PC-3 (cell line): ENCODE results near the gene ALKBH1. TPM values are rescaled to one million over a fixed set of nuclear protein-coding genes. Genes with fewer than 3 reads are reported as not detected.

Experiments
- ATAC-seq: fragments of 200-7000 bp; cut with Tn5 transposase; 2 replicates; pipeline ENCODE4 v1.9.1; 2020; ENCODE audit warnings: mild to moderate bottlenecking, moderate library complexity
- BruUV-seq: library from RNA; stranded (reverse); fragments of 400-500 nt; replicated peaks from 2 replicates; lab custom pipeline; 2021; lab: Mats Ljungman, UMichigan
- CTCF ChIA-PET: fragments of 300-600 bp; sonication (Branson Sonifier 250); formaldehyde crosslinking; loops from one replicate; lab custom pipeline; 2022; ENCODE audit warnings: antibody characterized with exemption; lab: Charles Lee
- POLR2A ChIA-PET: fragments of 300-600 bp; sonication (Branson Sonifier 250); formaldehyde crosslinking; loops from one replicate; lab custom pipeline; 2022; ENCODE audit warnings: antibody characterized with exemption; ENCODE audit not compliant: unreplicated experiment; lab: Charles Lee
- DNase-seq: peaks from one replicate; pipeline ENCODE4 v3.0.0-alpha.2; 2015
- H2AFZ ChIP-seq: fragments of 300-600 bp; sonication (generic); 2 replicates; pipeline ENCODE4 v1.6.0; 2016; ENCODE audit warnings: antibody characterized with exemption, low read length
- H3F3A ChIP-seq: fragments of 300-600 bp; sonication (generic); one replicate; pipeline ENCODE4 v1.6.0; 2017; ENCODE audit warnings: antibody characterized with exemption, low read length, control low read depth, mild to moderate bottlenecking; ENCODE audit not compliant: unreplicated experiment
- H3K27ac ChIP-seq: fragments of 300-600 bp; sonication (generic); 2 replicates; pipeline ENCODE4 v1.5.1; 2016; ENCODE audit warnings: mild to moderate bottlenecking, low read length
- H3K27me3 ChIP-seq: fragments of 300-600 bp; sonication (generic); 2 replicates; pipeline ENCODE4 v1.6.1; 2016; ENCODE audit warnings: low read length, mixed read lengths
- H3K36me3 ChIP-seq: fragments of 300-600 bp; sonication (generic); 2 replicates; pipeline ENCODE4 v1.6.1; 2016; ENCODE audit warnings: low read depth, mixed run types, low read length, mixed read lengths
- H3K4me1 ChIP-seq: fragments of 300-600 bp; sonication (generic); 2 replicates; pipeline ENCODE4 v1.5.1; 2016; ENCODE audit warnings: low read length; ENCODE audit not compliant: insufficient read depth
- H3K4me2 ChIP-seq: fragments of 300-600 bp; sonication (generic); 2 replicates; pipeline ENCODE4 v1.6.0; 2016; ENCODE audit warnings: low read length
- H3K4me3 ChIP-seq: fragments of 300-600 bp; sonication (generic); 2 replicates; pipeline ENCODE4 v1.5.1; 2016; ENCODE audit warnings: mild to moderate bottlenecking, low read length, mixed read lengths
- H3K79me2 ChIP-seq: fragments of 300-600 bp; sonication (generic); 2 replicates; pipeline ENCODE4 v1.6.1; 2017; ENCODE audit warnings: low read length, mixed read lengths
- H3K9ac ChIP-seq: fragments of 300-600 bp; sonication (generic); 2 replicates; pipeline ENCODE4 v1.6.0; 2016; ENCODE audit warnings: mild to moderate bottlenecking, low read length
- H3K9me2 ChIP-seq: fragments of 300-600 bp; sonication (generic); replicated peaks from 2 replicates; pipeline ENCODE4 v1.6.1; 2016; ENCODE audit warnings: mixed run types, low read length, mixed read lengths
- H3K9me3 ChIP-seq: fragments of 300-600 bp; sonication (generic); 2 replicates; pipeline ENCODE4 v1.6.1; 2016; ENCODE audit warnings: low read length, mixed read lengths
- H4K20me1 ChIP-seq: fragments of 300-600 bp; sonication (generic); 2 replicates; pipeline ENCODE4 v1.6.1; 2016; ENCODE audit warnings: low read length, mixed read lengths
- EZH2 ChIP-seq: fragments of 300-600 bp; sonication (generic); IDR thresholded peaks from one replicate; pipeline ENCODE4 v1.6.1; 2017; ENCODE audit warnings: antibody characterized with exemption, mild to moderate bottlenecking, low read length; ENCODE audit not compliant: unreplicated experiment
- EZH2phosphoT487 ChIP-seq: fragments of 300-600 bp; sonication (generic); IDR thresholded peaks from 2 replicates; pipeline ENCODE4 v1.6.1; 2018; ENCODE audit warnings: mild to moderate bottlenecking, antibody characterized with exemption, low read length, borderline replicate concordance
- intact Hi-C: fragments of 100-400 bp; cut with micrococcal nuclease; formaldehyde crosslinking; loops from 2 replicates; pipeline ENCODE4 v1.9.0; 2023
- total RNA-seq: library from RNA; depleted of rRNA; stranded (reverse); fragments of >200 nt; gene quantifications from 2 replicates; pipeline ENCODE4 v1.2.3, GENCODE V29; 2014
- TF ChIP-seq, protein P1 (sequence below): fragments of 300-600 bp; sonication (generic); conservative IDR thresholded peaks from 2 replicates; pipeline ENCODE4 v1.5.1; 2017; ENCODE audit warnings: antibody characterized with exemption, low read depth, mild to moderate bottlenecking, low read length

Gene ALKBH1
- total RNA-seq, 1 experiment from 2014 or later = 9.7 TPM

DNA sequence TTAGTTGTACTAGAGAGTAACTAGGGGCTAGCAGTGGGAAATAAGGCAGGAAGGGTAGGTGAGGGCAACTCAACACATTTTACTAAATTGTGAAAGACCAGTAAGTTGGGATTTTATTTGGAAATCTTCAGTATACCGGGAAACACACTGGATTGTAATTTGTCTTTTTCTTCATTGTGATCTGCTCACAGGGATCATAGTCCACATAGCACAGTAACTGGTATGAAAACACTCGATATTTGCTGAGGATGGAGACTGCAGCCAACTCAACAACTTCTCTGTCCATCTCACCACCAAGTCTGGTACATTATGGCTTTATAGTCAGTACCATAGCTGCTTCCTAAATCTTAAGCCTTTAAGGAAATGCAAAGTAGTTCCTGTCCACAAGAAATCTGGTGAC, 2.5 kb upstream of the ALKBH1 start:
- Histone ChIP-seq H2AFZ (no peak overlapping the region), H3K79me2 (peaks cover 87% of the 10 kb centered on the region), H3K9me3 (no peaks in the 10 kb centered on the region), H3K9me2 (no peaks in the 10 kb centered on the region), H3K27ac (no peak overlapping the region), H3K9ac (no peak overlapping the region), H3K27me3 (no peaks in the 10 kb centered on the region), H3K4me1 (peaks cover 18% of the 10 kb centered on the region), H3K4me3 (peak overlapping the region; percentile 95; the same call in 1 of the 2 replicates), H3F3A (no peaks in the 10 kb centered on the region), H3K4me2 (peak overlapping the region; percentile 81), H4K20me1 (peaks cover 26% of the 10 kb centered on the region), H3K36me3 (peaks cover 34% of the 10 kb centered on the region)
- ChIA-PET CTCF (no interaction called here), POLR2A (no interaction called here)
- no TSS peak for BruUV-seq
- intact Hi-C loops = no loop called here
- no peak for TF ChIP-seq EZH2
- no peak for TF ChIP-seq EZH2phosphoT487
- TF ChIP-seq, protein P1, sequence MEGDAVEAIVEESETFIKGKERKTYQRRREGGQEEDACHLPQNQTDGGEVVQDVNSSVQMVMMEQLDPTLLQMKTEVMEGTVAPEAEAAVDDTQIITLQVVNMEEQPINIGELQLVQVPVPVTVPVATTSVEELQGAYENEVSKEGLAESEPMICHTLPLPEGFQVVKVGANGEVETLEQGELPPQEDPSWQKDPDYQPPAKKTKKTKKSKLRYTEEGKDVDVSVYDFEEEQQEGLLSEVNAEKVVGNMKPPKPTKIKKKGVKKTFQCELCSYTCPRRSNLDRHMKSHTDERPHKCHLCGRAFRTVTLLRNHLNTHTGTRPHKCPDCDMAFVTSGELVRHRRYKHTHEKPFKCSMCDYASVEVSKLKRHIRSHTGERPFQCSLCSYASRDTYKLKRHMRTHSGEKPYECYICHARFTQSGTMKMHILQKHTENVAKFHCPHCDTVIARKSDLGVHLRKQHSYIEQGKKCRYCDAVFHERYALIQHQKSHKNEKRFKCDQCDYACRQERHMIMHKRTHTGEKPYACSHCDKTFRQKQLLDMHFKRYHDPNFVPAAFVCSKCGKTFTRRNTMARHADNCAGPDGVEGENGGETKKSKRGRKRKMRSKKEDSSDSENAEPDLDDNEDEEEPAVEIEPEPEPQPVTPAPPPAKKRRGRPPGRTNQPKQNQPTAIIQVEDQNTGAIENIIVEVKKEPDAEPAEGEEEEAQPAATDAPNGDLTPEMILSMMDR = no peak
- no peak for DNase-seq
- no peak for ATAC-seq

DNA sequence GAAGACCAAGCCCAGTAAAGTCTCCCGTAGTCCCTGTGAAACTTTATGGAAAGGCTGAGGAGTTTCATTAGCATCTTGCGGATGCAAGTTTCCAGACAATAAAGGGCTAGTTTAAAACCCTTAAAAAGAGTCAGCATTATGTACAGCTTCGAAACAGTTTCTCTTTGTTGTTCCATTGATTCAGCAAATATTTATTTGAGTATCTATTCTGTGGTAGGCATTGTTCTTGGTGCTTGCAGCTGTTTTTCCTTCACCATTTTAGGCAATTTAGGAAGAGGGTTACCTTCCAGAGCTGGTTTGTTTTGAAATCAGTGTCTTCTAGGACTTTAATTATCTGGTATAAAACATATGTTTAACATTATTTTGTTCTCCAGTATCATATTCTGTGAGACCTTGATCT, 1.6 kb upstream of the ALKBH1 start:
- DNase-seq = no peak
- intact Hi-C loops = loop anchor here (2.0 kb wide), 1 partner anchor 55 kb away; no protein-coding TSS in a partner anchor
- ChIA-PET POLR2A (no interaction called here), CTCF (no interaction called here)
- no TSS peak for BruUV-seq
- H3K27me3 ChIP-seq = no peaks in the 10 kb centered on the region
- H3K9me3 ChIP-seq = no peaks in the 10 kb centered on the region
- no peaks in the 10 kb centered on the region for H3F3A ChIP-seq
- no peak overlapping the region for H3K27ac ChIP-seq
- H3K4me1 ChIP-seq = peaks cover 18% of the 10 kb centered on the region
- peaks cover 82% of the 10 kb centered on the region for H3K79me2 ChIP-seq
- H4K20me1 ChIP-seq = peaks cover 26% of the 10 kb centered on the region
- H3K4me2 ChIP-seq = peak overlapping the region; percentile 81
- H3K9me2 ChIP-seq = no peaks in the 10 kb centered on the region
- peak overlapping the region; percentile 89 for H3K9ac ChIP-seq
- no peak overlapping the region for H2AFZ ChIP-seq
- no peak for ATAC-seq
- TF ChIP-seq EZH2phosphoT487 (no peak), EZH2 (no peak)
- TF ChIP-seq, protein P1 = no peak
- H3K36me3 ChIP-seq = peaks cover 28% of the 10 kb centered on the region
- H3K4me3 ChIP-seq = peak overlapping the region; percentile 95

DNA sequence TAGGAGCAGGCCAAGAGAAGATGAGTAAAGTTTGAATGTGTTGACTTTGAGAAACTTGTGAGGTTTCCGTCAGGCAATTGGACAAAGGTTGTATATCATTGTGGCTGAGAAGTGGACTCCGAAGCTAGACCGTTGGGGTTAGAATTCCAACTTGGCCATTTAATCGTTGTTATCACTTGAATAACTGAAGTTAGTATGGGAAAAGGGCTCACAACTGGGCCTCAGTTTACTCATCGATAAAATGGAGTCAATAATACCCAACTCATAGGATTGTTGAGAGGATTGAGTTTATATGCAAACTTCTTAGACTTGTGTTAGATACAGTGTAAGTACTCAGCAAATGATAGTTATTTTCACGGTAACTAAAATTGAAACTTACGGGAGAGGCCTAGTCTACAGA, 926 bp upstream of the ALKBH1 start:
- Histone ChIP-seq H3K9me3 (no peaks in the 10 kb centered on the region), H3K27me3 (no peaks in the 10 kb centered on the region), H3K4me3 (peak overlapping the region; percentile 95), H2AFZ (no peak overlapping the region), H3K79me2 (peaks cover 84% of the 10 kb centered on the region), H3K27ac (no peak overlapping the region), H3K9ac (peak overlapping the region; percentile 89), H3K4me1 (peaks cover 18% of the 10 kb centered on the region), H4K20me1 (peaks cover 26% of the 10 kb centered on the region), H3K36me3 (peaks cover 34% of the 10 kb centered on the region), H3K4me2 (peak overlapping the region; percentile 81), H3F3A (no peaks in the 10 kb centered on the region), H3K9me2 (no peaks in the 10 kb centered on the region)
- no peak for ATAC-seq
- POLR2A ChIA-PET = no interaction called here
- CTCF ChIA-PET = no interaction called here
- TF ChIP-seq, protein P1 = no peak
- TF ChIP-seq EZH2 = no peak
- TF ChIP-seq EZH2phosphoT487 = no peak
- TSS peak; percentile 67 for BruUV-seq
- intact Hi-C loops = loop anchor here (1.0 to 2.0 kb wide), 3 partner anchors 54 to 251 kb away; partner anchors contain the start of gene VIPAS39
- DNase-seq = no peak
